ENCODE measurements around the gene ADCY2. TPM values are rescaled to one million over a fixed set of nuclear protein-coding genes. Genes with fewer than 3 reads are reported as not detected.
A peak's percentile ranks its signal among the peaks of the same experiment; 100 is the strongest.

Gene ADCY2
- total RNA-seq, 1 experiment from 2014 or later, result not detected

GRCh38 chr5:7745882-7746610, 350.1 kb downstream of the ADCY2 start:
- Mint-ChIP-seq H3K36me3 (ENCODE audit: insufficient read depth, unreplicated experiment) (no peaks in the 10 kb centered on the region), H3K9me3 (ENCODE audit: unreplicated experiment) (no peaks in the 10 kb centered on the region), H3K27ac (ENCODE audit: unreplicated experiment) (no peak overlapping the region), H3K4me1 (ENCODE audit: low read depth, unreplicated experiment) (no peaks in the 10 kb centered on the region), H3K4me3 (ENCODE audit: unreplicated experiment) (no peak overlapping the region), H3K27me3 (ENCODE audit: insufficient read depth, unreplicated experiment) (peaks cover 16% of the 10 kb centered on the region)
- Histone ChIP-seq H3K9me3 (no peaks in the 10 kb centered on the region), H3K4me1 (no peaks in the 10 kb centered on the region), H3K27me3 (replicated peaks; ENCODE audit: control insufficient read depth, insufficient read depth, low read length) (no peaks in the 10 kb centered on the region), H3K36me3 (ENCODE audit: control insufficient read depth, insufficient read depth, low read length) (no peaks in the 10 kb centered on the region), H3K4me3 (ENCODE audit: low read depth, low read length) (no peak overlapping the region)
- BruUV-seq (replicated peaks), result no TSS peak
- POLR2A ChIA-PET, result no interaction called here
- peak; percentile 76 to 89 for TF ChIP-seq CTCF (IDR thresholded peaks at IDR 0.05; ENCODE audit: insufficient read depth in 1 of 2, low read depth in 1 of 2, low read length in 1 of 2, severe bottlenecking in 1 of 2, unreplicated experiment in 1 of 2)
- CTCF ChIA-PET, result interaction anchor here (1.0 kb wide), 1 partner anchor 9 kb away, joined by 3 read pairs; no protein-coding TSS in a partner anchor
- DNase-seq, result peak; percentile 72 to 77
- intact Hi-C loops (cut with micrococcal nuclease; ENCODE audit: unreplicated experiment), result loop anchor here (1.0 to 10.0 kb wide), 3 partner anchors 121 to 485 kb away; partner anchors contain the start of gene ADCY2

GRCh38 chr5:7747728-7748127, 351.8 kb downstream of the ADCY2 start:
- DNase-seq, result no peak
- Mint-ChIP-seq H3K4me3 (ENCODE audit: unreplicated experiment) (no peak overlapping the region), H3K4me1 (ENCODE audit: low read depth, unreplicated experiment) (no peaks in the 10 kb centered on the region), H3K27me3 (ENCODE audit: insufficient read depth, unreplicated experiment) (peaks cover 22% of the 10 kb centered on the region), H3K9me3 (ENCODE audit: unreplicated experiment) (no peaks in the 10 kb centered on the region), H3K27ac (ENCODE audit: unreplicated experiment) (no peak overlapping the region), H3K36me3 (ENCODE audit: insufficient read depth, unreplicated experiment) (no peaks in the 10 kb centered on the region)
- intact Hi-C loops (cut with micrococcal nuclease; ENCODE audit: unreplicated experiment), result loop anchor here (10.0 kb wide), 2 partner anchors 123 to 353 kb away; partner anchors contain the start of gene ADCY2
- ChIA-PET CTCF (no interaction called here), POLR2A (no interaction called here)
- H3K9me3 ChIP-seq, result no peaks in the 10 kb centered on the region
- H3K36me3 ChIP-seq (ENCODE audit: control insufficient read depth, insufficient read depth, low read length), result no peaks in the 10 kb centered on the region
- no peak for TF ChIP-seq CTCF (IDR thresholded peaks at IDR 0.05; ENCODE audit: insufficient read depth in 1 of 2, low read depth in 1 of 2, low read length in 1 of 2, severe bottlenecking in 1 of 2, unreplicated experiment in 1 of 2)
- H3K27me3 ChIP-seq (replicated peaks; ENCODE audit: control insufficient read depth, insufficient read depth, low read length), result no peaks in the 10 kb centered on the region
- no TSS peak for BruUV-seq (replicated peaks)
- H3K4me1 ChIP-seq, result no peaks in the 10 kb centered on the region
- no peak overlapping the region for H3K4me3 ChIP-seq (ENCODE audit: low read depth, low read length)

GRCh38 chr5:7749626-7750025, 353.7 kb downstream of the ADCY2 start:
- no TSS peak for BruUV-seq (replicated peaks)
- intact Hi-C loops (cut with micrococcal nuclease; ENCODE audit: unreplicated experiment), result loop anchor here (10.0 kb wide), 2 partner anchors 125 to 355 kb away; partner anchors contain the start of gene ADCY2
- no peaks in the 10 kb centered on the region for H3K27me3 ChIP-seq (replicated peaks; ENCODE audit: control insufficient read depth, insufficient read depth, low read length)
- no peak overlapping the region for H3K4me3 ChIP-seq (ENCODE audit: low read depth, low read length)
- CTCF ChIA-PET, result no interaction called here
- Mint-ChIP-seq H3K4me1 (ENCODE audit: low read depth, unreplicated experiment) (no peaks in the 10 kb centered on the region), H3K9me3 (ENCODE audit: unreplicated experiment) (no peaks in the 10 kb centered on the region), H3K27me3 (ENCODE audit: insufficient read depth, unreplicated experiment) (peaks cover 28% of the 10 kb centered on the region), H3K27ac (ENCODE audit: unreplicated experiment) (no peak overlapping the region), H3K36me3 (ENCODE audit: insufficient read depth, unreplicated experiment) (no peaks in the 10 kb centered on the region), H3K4me3 (ENCODE audit: unreplicated experiment) (no peak overlapping the region)
- H3K4me1 ChIP-seq, result no peaks in the 10 kb centered on the region
- TF ChIP-seq CTCF (IDR thresholded peaks at IDR 0.05; ENCODE audit: insufficient read depth in 1 of 2, low read depth in 1 of 2, low read length in 1 of 2, severe bottlenecking in 1 of 2, unreplicated experiment in 1 of 2), result no peak
- DNase-seq, result no peak
- H3K9me3 ChIP-seq, result no peaks in the 10 kb centered on the region
- POLR2A ChIA-PET, result no interaction called here
- no peaks in the 10 kb centered on the region for H3K36me3 ChIP-seq (ENCODE audit: control insufficient read depth, insufficient read depth, low read length)

All from Caco-2 (cell line).